Superior temporal gyrus (tissue), 1 donor: ENCODE measurements around the gene ROCK1.
"Not testable (repeated sequence)": the region's sequence is repeated elsewhere in the genome, so short reads cannot be mapped to it uniquely, and the experiment has no call there.

Experiments used
- DNase-seq: peaks from one replicate; pipeline ENCODE4 v3.0.0-alpha.2; 2016; ENCODE audit errors: extremely low spot score

ROCK1 gene

DNA sequence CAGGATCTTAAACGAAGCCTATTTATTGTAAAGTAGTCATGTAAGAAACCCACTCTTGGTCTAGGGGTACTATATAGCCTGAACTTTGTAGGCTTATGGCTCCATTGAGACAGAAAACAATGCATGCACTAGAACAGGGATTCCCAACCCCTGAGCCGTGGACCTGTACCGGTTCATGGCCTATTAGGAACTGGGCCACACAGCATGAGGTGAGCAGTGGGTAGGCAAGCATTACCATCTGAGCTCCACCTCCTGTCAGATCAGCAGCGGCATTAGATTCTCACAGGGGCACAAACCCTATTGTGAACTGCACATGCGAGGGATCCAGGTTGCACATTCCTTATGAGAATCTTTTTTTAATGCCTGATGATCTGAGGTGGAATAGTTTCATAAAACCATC, 59.2 kb downstream of the ROCK1 start:
- DNase-seq, result no peak

DNA sequence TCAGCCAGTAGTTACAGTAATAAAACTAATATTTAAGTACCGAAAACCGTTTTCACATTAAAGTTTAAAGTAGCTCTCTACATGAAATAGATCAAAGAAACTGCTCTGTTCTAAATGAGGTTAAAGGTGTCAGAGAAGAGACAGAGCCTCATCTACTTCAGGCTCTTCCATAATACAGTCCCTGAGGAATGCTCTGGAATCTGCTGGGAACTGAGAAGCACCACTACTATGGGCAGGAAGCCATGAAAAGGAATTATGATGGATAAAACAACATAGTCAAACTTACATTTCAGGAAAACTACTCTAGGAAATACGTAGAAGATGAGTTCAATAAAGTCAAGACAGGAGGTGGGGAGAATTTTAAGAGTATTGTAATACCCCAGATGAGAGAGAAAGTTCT, 60.0 kb downstream of the ROCK1 start:
- DNase-seq, result no peak

DNA sequence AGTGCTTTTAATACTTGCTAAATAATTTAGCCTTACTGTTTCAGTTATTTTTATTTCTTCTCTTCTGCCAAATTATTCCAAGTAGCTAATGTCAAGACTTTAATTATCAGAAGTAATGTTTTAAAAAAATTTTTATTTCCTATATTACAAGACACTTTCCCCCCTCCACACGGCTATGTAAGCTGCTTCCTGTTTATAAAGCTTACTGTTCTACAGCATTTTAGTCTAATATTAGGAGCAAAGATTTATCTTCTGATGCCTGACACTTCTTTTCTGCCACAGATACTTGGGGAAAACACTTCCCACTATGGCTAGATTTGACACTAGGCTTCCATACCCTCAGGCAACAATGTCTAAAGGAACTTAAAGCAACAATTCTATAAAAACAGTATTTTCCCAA, 62.3 kb downstream of the ROCK1 start:
- no peak for DNase-seq

GRCh38 chr18:21047126-21047525, 64.5 kb downstream of the ROCK1 start:
- DNase-seq, result no peak

GRCh38 chr18:21040466-21040865, 71.1 kb downstream of the ROCK1 start:
- DNase-seq, result no peak

- DNase-seq, result no peak
Measured at GRCh38 chr18:21038201-21038600, 73.4 kb downstream of the ROCK1 start.

DNA sequence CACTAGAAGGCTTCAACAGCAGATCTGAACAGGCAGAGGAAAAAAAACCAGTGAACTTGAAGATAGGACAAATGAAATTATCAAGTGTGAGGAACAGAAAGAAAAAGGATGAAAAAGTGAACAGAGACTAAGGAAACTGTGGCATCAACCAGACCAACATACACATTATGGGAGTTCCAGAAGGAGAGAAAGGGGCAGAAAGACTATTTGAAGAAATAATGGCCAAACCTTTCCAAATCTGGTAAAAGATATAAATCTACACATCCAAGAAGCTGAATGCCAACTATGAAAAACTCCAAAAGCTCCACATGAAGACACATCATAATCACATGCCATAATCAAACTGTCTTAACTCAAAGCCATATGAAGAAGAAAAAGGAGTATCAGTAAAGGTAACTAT, 79.8 kb downstream of the ROCK1 start:
- DNase-seq, result no peak

- DNase-seq, result not testable (repeated sequence)
Measured at GRCh38 chr18:21018257-21018656, 93.4 kb downstream of the ROCK1 start.

- no peak for DNase-seq
Measured at GRCh38 chr18:21012308-21012707, 99.3 kb downstream of the ROCK1 start.

DNA sequence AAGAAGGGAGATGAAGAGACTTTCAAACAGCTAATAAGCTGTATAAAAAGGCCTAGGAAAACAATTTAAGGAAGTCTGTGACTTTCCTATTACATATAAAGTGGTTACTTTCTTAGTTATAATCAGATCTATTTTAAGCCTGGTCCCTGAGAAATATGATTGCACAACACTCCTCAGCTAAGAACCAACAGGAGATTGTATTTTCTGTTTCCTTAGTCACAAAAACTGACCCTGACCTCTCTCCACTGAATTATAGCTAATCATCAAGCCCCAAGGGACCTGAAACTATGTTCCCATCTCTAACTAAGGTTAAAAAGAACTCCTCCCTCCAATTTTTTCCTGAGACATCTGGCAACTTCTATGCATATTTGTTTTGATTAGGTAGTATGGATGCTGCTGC, 106.9 kb downstream of the ROCK1 start:
- no peak for DNase-seq

DNA sequence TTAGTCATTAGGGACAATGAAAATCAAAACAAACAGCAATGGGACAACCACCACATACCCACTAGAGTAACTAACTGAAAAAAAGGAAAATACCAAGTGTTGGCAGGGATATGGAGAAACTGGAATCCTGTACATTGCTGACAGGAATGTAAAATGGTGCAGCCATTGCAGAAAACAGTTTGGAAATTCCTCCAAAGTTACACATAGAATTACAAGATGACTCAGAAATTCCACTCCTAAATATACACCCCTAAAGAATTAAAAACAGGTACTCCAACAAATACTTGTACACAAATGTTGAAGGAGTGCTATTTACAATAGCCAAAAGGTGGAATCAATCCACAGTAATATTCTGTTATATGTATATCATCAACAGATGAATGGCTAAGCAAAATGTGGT, 110.9 kb downstream of the ROCK1 start:
- DNase-seq, result no peak

DNA sequence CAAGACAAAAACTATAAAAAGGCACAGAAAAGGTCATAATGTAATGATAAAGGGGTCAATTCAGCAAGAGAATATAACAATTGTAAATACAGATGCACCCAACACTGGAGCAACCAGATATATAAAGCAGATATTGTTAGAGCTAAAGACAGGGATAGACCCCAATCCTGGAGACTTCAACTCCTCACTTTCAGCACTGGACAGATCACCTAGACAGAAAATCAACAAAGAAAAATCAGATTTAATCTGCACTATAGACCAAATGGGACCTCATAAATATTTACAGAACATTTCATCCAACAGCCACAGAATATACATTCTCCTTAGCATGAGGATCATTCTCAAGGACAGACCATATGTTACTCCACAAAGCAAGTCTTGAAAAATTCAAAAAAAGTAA, 114.2 kb downstream of the ROCK1 start:
- no peak for DNase-seq

GRCh38 chr18:20996418-20996817, 115.2 kb downstream of the ROCK1 start:
- no peak for DNase-seq

DNA sequence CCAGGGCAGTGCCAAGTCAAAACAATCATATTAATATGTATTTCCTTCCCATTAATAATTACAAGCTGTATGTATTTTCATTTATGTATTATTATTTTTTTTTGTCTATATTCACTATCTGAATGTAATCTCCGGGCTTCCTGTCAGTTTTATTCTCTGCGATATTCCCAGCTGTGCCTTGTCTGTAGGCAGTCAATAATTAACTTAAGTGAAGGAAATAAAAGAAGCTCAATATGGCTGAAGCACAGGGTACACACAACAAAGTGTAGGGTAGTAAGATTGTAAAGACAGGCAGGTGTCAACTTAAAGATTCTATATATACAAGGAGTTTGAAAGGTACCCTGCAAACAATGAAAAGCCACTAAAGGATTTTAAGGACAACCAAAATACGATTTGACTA, 122.9 kb downstream of the ROCK1 start:
- no peak for DNase-seq

- no peak for DNase-seq
Measured at GRCh38 chr18:20975077-20975476, 136.5 kb downstream of the ROCK1 start.

DNA sequence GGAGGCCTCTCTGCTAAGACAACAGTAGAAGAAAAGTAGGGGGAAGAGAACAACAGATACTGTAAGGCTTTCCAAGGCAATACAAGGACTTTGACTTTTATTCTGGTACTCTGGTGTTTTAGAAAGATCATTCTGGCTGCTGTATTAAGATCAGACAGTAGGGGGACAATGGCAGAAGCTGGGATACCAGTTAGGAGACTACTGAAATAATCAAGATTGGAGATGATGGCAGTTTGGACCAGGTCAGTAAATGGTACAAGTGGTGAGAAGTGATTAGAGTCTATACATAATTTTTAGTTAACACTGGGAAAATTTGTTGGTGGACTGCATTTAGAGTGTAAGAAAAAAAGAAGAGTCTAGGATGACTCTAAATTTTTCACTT, 139.7 kb downstream of the ROCK1 start:
- no peak for DNase-seq

DNA sequence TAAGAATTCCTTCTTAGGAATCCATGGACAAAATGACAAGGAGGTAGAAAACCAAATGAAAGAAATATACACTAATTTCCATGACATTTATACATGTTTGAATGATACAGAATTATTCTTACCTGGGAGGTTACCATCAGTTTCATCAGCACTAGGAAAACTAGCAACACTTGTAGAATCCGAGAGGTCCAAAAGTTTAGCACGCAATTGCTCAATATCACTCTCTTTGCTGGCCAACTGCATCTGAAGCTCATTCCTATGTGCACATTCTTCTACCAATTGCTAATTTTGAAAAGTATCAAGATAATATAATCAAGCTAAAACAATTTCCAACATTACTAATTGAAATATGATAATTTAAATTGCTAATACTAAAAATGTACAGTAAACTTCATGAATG, 144.8 kb downstream of the ROCK1 start:
- no peak for DNase-seq

GRCh38 chr18:20963027-20963426, 148.6 kb downstream of the ROCK1 start:
- no peak for DNase-seq

DNA sequence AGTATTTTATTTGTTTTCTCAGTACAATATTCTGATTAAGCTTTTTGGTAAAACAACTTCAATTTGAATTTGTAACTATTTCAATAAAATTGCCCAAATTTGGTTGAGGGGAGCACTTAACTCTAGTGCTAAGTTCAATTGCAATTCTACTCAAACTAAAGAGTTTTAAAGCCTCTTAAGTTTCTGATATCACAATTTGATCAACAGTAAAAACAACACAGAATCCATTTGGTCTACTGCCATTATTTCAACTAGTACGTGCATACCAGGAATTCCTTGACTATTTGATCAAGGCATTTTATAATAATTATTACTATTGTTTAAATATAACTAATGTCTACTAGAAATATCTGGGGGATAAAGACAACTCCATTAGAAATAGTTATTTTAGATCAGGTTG, 150.9 kb downstream of the ROCK1 start:
- DNase-seq, result no peak

DNA sequence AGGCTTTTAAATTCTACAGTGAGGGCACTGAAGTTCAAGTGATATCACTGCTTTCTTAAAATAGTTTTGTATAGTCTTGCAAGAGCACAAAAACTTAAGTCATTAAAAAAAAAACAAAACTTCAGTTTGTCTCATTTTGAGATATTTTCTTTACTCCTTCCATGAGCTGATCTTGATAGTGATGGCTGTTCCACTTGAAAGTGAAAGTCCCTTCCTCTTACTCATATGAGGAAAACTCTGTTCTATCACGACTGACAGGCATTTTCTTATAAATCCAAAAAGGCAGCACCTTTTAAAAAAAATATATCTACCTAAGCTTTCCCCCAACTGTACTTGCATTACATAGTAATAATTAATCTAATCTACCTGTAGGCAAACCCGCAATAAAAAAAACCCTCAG, 160.8 kb downstream of the ROCK1 start:
- not testable (repeated sequence) for DNase-seq
